Measurements from ENCODE around the gene CDH5.
"Not testable (repeated sequence)": the region's sequence is repeated elsewhere in the genome, so short reads cannot be mapped to it uniquely, and the experiment has no call there.

The CDH5 gene
- 0 to 0.54 (median 0) reads per million in 4 experiments for total RNA-seq

- DNase-seq, result no peak
Observed at GRCh38 chr16:66366433-66367299, at the start of gene CDH5. CDH5 (plus strand) TSS chr16:66366691; CDS start chr16:66379338, 12,647 bp downstream.

GRCh38 chr16:66318505-66318904 is 48.0 kb upstream of the CDH5 start:
- no peak for DNase-seq

- DNase-seq, result no peak
Observed at GRCh38 chr16:66320774-66321173, 45.7 kb upstream of the CDH5 start.

GRCh38 chr16:66322174-66322573 is 44.3 kb upstream of the CDH5 start:
- DNase-seq, result no peak

GRCh38 chr16:66324815-66325515 is 41.5 kb upstream of the CDH5 start:
- no peak for DNase-seq

- no peak for DNase-seq
Observed at GRCh38 chr16:66325717-66326376, 40.6 kb upstream of the CDH5 start.

GRCh38 chr16:66326991-66327513 is 39.4 kb upstream of the CDH5 start:
- DNase-seq, result no peak

- no peak for DNase-seq
Observed at GRCh38 chr16:66328282-66328681, 38.2 kb upstream of the CDH5 start.

- DNase-seq, result not testable (repeated sequence)
Observed at GRCh38 chr16:66331464-66331863, 35.0 kb upstream of the CDH5 start.

- DNase-seq, result no peak
Observed at GRCh38 chr16:66332634-66333610, 33.6 kb upstream of the CDH5 start.

GRCh38 chr16:66334853-66335574 is 31.5 kb upstream of the CDH5 start:
- no peak for DNase-seq

- DNase-seq, result no peak
Observed at GRCh38 chr16:66335704-66336329, 30.7 kb upstream of the CDH5 start.

GRCh38 chr16:66337463-66338188 is 28.9 kb upstream of the CDH5 start:
- DNase-seq, result no peak

GRCh38 chr16:66342294-66342900 is 24.1 kb upstream of the CDH5 start:
- DNase-seq, result no peak

GRCh38 chr16:66344533-66345145 is 21.9 kb upstream of the CDH5 start:
- no peak for DNase-seq

GRCh38 chr16:66346221-66346620 is 20.3 kb upstream of the CDH5 start:
- no peak for DNase-seq

GRCh38 chr16:66352304-66352703 is 14.2 kb upstream of the CDH5 start:
- no peak for DNase-seq

GRCh38 chr16:66353055-66353454 is 13.4 kb upstream of the CDH5 start:
- no peak for DNase-seq
